HG02973 (cell line): ENCODE results near the gene MBOAT1.

Source experiments
- ATAC-seq: cut with Tn5 transposase; IDR thresholded peaks from one replicate; pipeline ENCODE4 v1.9.1; 2021; ENCODE audit warnings: moderate library complexity; ENCODE audit not compliant: unreplicated experiment

The MBOAT1 gene

DNA sequence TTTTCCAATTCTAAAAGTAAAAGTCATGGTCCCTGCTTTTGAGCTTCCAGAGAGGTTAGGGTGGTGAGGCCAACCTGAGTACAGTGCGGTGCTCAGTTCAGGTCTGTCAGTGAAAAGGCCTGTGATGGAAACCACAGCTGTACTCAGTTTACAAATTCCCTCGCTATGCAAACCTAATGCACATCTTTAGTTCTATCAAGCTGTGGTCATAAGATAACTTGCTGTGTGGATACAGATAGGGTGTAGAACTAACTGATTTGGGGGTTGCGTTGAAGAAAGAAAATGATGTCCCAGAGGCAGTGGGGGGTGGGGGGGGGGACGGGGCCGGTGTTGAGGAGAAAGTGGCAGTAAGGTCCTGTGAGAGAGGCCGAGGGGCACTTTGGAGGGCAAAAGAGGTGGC lies 22.8 kb upstream of the MBOAT1 start:
- no peak for ATAC-seq

DNA sequence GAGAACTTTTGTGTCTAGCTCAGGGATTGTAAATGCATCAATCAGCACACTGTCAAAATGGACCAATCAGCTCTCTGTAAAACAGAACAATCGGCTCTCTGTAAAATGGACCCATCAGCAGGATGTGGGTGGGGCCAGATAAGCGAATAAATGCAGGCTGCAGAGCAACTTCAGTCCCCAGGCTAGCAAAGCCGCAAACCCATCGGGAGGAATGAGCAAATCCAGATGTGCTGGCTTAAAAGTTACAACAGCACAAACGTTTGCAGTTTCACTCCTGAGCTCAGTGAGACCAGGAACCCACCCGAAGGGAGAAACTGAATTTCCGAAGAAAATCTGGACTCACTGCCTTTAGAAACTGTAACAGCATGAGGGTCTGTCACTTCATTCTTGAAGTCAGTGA lies 21.9 kb upstream of the MBOAT1 start:
- ATAC-seq, result no peak

DNA sequence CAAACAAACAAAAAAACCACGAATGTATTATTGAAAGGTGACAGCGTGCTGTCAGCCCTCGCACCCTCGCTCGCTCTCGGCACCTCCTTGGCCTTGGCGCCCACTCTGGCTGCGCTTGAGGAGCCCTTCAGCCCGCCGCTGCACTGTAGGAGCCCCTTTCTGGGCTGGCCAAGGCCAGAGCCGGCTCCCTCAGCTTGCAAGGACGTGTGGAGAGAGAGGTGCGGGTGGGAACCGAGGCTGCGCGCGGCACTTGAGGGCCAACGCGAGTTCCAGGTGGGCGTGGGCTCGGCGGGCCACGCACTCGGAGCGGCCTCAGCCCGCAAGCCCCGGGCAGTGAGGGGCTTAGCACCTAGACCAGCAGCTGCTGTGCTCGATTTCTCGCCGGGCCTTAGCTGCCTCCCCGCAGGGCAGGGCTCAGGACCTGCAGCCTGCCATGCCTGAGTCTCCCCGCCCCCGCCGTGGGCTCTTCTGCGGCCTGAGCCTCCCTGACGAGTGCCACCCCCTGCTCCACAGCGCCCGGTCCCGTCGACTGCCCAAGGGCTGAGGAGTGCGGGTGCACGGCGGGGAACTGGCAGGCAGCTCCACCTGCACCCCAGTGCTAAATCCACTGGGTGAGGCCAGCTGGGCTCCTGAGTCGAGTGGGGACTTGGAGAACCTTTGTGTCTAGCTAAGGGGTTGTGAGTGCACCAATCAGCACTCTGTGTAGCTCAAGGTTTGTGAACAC lies 20.9 kb upstream of the MBOAT1 start:
- no peak for ATAC-seq

DNA sequence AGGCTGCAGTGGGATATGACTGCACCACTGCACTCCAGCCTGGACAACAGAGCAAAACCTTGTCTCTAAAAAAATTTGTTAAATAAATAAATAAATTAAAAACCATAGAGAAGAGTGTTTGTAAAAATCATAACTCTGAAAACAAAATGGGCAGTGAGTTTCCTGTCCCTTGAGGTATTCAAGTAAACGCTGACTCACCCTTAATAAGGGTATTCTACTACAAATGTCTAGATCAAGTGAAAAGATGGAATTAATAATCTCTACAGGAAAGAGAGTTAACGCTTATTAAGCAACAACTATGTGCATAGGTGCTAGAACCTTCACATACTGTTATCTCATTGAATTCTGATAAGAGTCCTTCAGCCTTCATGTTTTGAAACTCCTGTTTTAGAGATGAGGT lies 19.9 kb upstream of the MBOAT1 start:
- no peak for ATAC-seq

DNA sequence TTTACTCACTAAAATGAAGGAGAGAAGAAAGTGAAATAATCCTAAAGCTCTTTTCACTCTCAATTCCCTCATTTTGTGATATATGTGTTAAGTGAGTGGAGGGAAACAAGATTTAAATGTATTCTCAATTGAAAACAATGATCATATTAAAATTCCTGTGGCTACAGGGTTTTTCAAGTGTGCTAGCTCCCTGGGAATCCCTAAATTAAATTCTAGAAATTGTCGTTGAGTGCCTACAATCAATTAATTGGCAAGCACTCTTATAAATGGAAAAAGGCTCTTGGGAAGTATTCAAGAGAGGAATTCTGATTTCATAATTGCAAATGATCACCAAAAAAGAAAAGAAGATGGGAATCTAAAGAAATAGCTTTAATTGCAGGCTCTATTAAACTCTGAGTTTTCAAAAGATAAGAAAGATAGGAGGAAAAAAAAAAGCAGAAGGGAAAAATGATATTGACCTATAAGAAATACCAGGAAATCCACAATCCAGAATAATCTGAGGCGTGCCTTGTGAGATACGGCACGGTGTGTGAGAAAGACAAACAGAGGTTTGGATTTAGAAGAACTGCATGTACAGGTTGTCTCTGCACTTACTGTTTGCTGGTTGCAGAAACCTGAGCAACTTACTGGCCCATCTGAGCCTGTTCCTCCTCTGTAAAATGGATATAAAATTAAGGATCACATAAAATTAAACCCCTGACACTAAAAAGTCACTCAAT lies 18.3 kb upstream of the MBOAT1 start:
- no peak for ATAC-seq

DNA sequence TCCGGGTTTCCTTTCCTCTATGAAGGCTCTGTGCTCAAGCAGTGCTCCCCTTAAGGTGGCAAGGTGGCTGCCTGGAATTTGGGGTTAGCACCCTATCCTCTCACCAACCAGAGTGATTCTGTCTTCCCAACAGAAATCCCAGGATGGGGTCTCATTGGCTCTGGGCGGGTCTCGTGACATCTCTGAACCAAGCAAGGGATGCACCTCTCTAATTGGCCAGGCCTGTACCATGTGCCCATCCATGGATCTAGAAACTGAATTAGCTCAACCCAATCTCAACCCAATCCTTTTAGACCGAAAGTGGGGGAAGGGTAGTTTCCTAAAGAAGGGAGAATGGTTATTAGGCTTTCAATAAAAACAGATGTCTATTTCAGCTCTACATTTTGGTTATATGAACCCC lies 17.6 kb upstream of the MBOAT1 start:
- no peak for ATAC-seq

DNA sequence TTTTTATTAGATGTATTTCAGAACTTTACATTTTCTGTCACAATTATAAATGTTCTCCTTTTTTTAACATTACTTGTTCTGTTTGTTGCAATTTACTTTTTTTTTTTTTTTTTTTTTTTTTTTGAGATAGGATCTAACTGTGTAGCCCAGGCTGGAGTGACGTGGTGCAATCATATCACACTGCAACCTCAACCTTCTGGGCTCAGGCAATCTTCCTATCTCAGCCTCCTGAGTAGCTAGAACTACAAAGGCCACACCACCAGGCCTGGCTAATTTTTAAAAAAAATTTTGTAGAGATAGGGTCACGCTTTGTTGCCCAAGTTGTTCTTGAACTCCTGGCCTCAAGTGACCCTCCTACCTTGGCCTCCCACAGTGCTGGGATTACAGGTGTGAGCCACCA lies 15.1 kb upstream of the MBOAT1 start:
- ATAC-seq, result no peak

DNA sequence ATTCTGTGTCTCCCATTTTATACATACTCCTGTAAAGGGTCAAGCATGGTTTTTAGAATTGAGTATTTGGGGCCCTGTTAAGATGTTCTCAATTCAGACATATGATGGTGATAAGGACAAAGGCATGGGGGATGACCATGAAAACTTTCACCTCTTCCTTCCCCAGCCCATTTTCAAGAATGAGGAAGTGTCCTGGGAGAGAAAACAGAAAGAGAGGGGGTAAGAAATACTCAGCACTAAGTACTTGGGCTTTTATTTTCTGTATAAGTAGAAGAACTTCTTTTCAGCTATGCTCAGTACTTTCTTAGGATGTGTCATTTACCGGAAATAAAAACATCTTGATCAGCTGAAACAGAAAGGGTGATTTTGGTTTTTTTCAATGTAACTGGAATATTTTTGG lies 10.9 kb upstream of the MBOAT1 start:
- ATAC-seq, result no peak

DNA sequence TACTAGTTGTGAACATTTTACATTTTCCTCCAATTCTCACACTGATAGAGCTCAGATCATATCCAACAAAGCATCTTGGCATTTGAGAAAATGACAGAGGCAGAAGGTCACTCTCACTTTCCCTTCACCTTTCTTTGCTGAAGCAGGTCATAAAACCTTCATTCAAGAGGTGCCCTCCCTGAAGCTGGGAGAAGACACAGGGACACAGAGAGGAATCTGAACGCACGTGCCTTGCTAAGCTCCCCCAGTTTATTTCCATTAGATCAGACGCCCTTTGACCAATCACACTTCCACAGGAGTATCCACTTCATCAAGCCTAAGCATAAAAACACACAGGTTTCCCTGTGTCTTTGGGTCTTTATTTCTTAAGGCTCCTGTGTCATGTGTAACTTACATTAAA lies 9.2 kb upstream of the MBOAT1 start:
- ATAC-seq, result no peak

DNA sequence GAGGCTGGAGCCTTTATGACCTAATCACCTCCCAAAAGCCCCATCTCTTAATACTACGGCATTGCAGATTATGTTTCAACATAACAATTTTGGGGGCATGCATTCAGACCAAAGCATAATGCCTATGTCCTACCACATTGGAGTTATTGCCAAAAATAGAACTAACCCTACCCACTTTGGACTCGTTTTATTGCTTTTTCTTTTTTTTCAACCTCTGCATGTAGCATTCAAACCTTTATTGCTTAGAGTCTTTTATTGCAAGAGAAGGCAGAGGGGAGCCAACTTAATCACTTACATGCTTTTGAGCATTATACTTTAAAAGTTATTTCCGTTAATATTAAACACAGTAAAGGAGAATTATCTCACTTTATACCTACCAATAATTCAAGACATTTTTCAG lies 8.1 kb upstream of the MBOAT1 start:
- ATAC-seq, result no peak

DNA sequence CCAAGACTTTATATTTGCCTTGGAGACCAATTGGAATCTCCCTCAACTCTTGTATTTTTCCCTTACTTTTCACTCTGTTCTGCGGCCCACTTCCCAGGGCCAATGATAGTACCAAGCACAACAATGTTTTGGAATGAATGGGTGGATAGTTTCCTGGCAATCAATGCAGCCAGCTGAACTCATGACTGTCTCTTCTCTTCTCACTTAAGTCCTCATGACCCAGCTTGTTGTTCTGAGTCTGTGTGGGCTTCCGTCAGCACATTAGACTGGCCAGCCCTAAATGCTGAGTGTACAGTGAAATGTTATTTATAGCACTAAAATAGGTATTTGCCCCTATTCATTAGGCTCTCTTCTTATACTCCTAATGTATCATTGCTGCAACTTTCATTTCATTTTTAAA lies 5.6 kb upstream of the MBOAT1 start:
- no peak for ATAC-seq

DNA sequence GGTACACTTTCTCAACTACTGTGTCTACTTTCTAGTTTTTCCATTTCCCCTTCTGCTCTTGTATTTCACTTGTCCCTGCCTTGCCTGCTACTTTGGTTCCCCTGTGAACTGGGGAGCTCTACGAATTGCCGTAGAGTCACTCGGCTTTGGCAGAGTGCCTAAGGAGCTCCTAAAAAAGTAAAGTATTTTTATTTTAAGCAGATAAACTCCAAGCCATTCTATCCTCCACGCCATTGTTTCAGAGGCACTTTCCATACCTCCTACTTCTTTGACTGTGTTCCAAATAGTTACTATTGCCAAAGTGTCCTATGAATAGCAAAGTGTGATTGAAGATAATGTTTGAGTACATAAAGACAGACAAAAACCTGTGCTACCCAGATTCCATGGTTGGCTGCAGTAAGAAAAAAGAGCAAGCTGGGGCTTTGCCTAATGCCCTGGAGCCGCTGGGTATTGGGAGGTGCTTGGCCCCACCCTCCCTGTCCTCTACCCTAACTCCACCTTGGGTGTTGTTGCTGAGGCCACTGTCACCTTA lies 5.1 kb upstream of the MBOAT1 start:
- ATAC-seq, result no peak

DNA sequence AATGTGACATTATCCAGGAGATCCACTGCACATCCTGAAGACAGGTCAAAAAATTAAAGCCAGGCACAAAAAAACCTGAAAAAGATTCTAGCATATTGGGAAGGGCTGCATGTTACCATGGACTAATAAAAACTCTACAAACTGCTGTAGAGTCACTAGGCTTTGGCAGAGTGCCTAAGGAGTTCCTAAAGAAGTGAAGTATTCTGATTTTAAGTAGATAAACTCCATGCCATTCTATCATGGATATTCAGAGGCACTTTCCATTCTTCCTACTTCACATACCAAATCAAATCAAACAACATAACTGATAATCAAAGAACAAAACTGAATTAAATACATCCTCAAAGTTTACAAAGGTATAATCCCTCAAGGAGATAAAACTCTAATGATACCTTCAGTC lies 3.0 kb upstream of the MBOAT1 start:
- no peak for ATAC-seq

DNA sequence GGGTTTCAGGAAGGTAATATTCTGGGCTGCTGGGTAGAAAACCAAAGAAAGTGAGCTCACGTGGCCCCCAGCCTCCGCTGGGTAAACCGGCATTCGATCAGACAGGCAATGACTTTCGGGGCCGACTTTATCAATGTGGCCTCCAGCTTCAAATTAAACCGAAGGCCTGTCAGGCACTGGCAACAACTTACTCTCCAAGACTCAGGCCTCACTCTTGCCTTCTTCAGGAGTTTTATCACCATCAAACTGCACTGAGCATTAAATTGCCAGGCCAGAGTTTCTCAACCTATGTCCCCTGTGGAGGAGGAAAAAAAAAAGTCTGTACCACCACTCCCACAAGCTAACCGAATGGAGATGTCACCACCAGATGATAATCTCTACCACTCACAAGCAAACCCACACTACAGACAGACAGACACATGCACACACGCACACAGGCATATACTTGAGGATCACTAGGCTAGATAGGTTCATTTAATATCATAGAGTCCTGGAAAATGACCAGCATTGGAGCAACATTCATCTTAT lies 1.1 kb upstream of the MBOAT1 start:
- no peak for ATAC-seq

DNA sequence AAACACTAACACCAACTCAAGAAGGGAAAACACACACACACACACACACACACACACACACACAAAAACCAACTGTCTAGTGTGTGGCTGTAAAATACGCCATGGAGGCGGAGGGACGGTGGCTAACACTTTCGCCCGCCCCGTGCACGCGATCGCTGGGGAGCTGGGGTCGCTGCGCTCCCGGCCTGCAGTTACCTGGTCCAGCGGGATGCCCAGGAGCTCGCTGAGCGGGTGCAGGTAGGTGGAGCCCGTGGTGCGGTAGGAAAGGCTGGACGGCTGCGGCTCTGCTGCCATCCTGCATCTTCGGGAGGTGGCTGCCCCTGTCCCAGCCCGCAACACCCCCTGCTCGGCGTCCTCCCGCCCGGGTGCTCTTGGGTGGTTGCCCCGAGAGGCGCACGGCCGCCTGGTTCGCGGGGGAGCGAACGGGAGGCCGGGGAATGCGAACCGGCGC lies 303 bp downstream of the MBOAT1 start:
- peak; percentile 8 for ATAC-seq

DNA sequence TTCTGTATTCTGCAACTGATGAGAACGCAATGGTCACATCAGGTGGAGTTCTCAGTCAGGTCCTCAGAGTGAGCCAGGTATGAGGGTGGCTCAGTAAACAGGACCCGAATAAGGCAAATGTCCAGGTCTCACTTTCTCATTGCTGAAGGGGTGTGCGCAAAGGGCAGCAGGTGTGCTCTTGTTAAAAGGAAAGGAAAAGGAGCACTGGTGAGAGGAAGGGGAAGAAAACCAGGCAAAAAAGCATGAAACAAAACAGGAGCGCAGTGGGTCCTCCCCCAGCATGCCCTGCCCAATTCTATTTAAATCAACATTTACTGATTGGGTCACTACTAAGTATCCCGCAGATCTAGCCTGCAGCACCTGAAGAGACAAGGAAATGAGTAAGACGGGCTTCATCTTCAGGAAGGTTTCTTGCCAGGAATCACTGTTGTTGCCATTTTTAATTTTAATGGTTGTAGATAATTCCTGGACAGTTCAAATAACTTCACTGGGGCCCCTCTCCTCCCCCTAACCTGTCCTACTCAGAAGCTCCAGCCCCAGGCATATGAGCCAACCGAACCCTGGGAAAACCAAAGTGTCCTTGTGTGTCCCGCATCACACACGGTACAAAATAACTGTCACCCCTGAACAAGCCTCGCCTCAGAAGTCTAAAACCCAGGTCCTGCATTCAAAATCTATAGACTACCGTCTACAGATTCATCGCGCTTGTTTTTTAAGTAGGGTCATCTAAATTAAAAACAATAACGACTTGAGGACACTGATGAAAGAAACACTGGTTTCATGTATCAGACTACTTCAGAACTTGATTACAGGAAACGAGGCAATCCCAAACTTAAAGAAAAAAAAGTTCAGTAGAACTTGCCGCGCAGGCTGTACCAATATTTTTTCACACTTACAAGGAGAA lies 980 bp downstream of the MBOAT1 start:
- peak; percentile 20 for ATAC-seq

DNA sequence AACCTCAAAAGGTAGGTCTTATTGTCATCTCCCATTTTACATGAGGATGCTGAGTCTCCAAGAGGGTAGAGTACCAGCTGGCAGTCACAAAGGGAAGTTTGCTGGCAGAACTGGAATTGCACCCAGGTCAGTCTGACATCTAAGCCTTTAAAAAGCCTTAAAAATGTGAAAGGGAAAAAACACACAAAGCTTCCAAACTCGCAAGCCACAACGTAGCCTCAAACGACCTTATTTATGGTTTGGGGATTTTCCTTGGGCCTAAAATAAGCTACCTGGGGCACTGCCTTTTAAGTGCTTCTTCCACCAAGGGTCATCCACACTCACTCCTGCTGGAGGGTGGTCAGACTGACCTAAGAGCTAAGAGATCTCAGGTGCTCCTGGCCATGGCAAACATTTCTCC lies 2.1 kb downstream of the MBOAT1 start:
- no peak for ATAC-seq

DNA sequence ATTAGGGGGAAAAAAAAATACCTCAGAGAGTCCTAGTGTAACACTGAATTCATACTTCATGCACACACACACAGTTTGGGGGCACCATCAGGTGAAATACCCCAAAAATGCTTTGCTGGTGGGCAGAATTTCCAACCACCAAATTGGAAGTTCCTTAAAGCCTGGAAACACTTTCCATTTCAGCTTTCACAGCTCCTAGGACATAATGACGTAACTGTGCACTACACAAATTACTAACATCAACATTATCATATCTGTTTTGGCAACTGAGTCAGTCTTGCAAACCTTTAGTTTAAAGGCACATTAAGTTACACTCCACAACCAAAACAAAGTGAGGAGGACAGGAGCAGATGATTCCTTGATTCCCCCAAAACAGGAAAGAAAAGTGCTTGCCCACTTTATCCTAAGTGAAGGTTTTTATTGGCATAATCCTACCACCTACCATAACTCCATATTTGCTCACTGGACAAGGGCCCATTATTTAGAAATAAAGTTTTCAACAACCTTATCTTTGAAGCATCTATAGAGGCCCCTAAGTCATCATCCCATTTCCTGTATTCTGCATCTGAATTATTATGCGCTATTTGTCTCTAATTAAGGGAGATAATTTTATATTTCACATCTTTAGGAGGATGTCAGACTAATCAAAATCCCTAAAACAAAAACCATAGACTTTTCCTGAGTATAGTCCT lies 3.4 kb downstream of the MBOAT1 start:
- no peak for ATAC-seq

DNA sequence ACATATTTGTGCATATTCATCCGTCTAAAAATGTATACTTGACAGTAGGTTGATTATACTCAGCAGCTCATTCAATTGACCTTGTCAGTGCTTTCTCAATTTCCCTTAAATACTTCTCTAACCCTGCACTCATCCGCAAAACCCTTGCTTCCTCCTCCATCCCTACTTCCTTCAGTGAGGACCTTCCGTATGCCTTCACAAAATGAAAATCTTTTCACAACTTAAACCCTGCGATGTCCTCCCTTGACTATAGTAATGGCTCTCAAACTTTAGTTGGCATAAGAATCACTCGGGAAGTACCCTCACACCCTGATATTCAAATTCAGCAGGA lies 5.2 kb downstream of the MBOAT1 start:
- ATAC-seq, result no peak

DNA sequence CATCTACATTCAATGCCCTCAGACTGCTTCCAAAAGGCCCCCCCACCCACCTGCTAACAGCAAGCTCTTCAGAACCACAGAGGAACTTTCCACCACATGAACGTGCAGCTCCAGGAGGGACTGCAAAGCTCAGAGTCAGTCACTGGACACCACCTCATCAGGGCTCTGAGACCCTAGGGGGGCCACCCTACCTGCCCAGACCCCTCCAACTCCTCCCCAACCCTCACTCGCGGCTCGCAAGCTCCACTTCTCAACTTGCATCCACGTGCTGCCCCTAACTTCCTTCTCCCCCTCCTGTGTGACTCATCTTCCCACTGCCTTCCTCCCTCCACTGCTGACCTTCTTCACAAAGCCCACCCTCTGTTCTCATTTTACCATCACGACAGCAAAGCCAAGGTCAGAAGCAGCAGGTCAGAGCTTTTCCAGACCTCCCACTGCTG lies 6.5 kb downstream of the MBOAT1 start:
- no peak for ATAC-seq

DNA sequence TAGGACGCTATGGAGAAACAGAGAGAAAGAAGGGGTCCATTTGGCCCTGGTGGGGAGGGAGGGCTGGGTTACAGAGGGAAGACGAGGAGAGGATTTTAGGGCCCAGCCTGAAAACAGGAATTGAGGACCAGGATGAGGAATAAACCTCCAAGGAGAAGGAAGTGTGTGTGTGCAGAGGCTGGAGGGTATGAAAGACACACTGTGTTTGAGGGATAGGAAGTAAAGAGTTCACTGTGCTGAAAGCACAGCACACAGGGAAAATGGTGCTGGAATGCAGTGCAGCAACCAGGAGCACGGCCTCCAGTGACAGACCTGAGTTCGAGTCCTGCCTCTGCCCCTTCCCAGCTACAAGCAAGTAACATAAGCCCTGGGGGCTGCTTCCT lies 7.8 kb downstream of the MBOAT1 start:
- no peak for ATAC-seq
